Activated T-helper 17 cell treated with anti-CD3 and anti-CD28 coated beads, Interleukin-2, amount 50 U/mL, for 72 hours (primary cell): Measurements from ENCODE around the gene ELN. TPM values are rescaled to one million over a fixed set of nuclear protein-coding genes. Genes with fewer than 3 reads are reported as not detected.
"Not testable (repeated sequence)": the region's sequence is repeated elsewhere in the genome, so short reads cannot be mapped to it uniquely, and the experiment has no call there.

ENCODE experiments used
- ATAC-seq: fragments of 150-1000 bp; cut with Tn5 transposase; replicated peaks from 2 replicates; pipeline ENCODE4 v1.10.0; 2021; ENCODE audit warnings: mild to moderate bottlenecking, moderate library complexity
- H3K27ac Mint-ChIP-seq: one replicate; pipeline ENCODE4 v1.8.0; 2022; ENCODE audit warnings: mixed read lengths
- H3K27me3 Mint-ChIP-seq: one replicate; pipeline ENCODE4 v1.8.0; 2022; ENCODE audit warnings: mixed read lengths
- H3K36me3 Mint-ChIP-seq: one replicate; pipeline ENCODE4 v1.8.0; 2022; ENCODE audit warnings: low read depth, mild to moderate bottlenecking, mixed read lengths
- H3K4me1 Mint-ChIP-seq: one replicate; pipeline ENCODE4 v1.8.0; 2022; ENCODE audit warnings: mixed read lengths
- H3K4me3 Mint-ChIP-seq: one replicate; pipeline ENCODE4 v1.8.0; 2022; ENCODE audit warnings: mild to moderate bottlenecking, mixed read lengths
- H3K9me3 Mint-ChIP-seq: one replicate; pipeline ENCODE4 v1.8.0; 2022; ENCODE audit warnings: mixed read lengths
- total RNA-seq, 2 donors: library from RNA; stranded (reverse); gene quantifications; one replicate each; pipeline ENCODE4 v1.2.3, GENCODE V29; 2022

Gene ELN
- total RNA-seq, 2 donors from 2014 or later, result not detected

GRCh38 chr7:74038194-74038961 lies 10.4 kb downstream of the ELN start:
- Mint-ChIP-seq H3K27ac (no peak overlapping the region), H3K4me1 (no peaks in the 10 kb centered on the region), H3K4me3 (no peak overlapping the region), H3K36me3 (no peaks in the 10 kb centered on the region), H3K9me3 (no peaks in the 10 kb centered on the region), H3K27me3 (no peaks in the 10 kb centered on the region)
- ATAC-seq, result no peak

GRCh38 chr7:74039337-74039736 lies 11.4 kb downstream of the ELN start:
- Mint-ChIP-seq H3K9me3 (no peaks in the 10 kb centered on the region), H3K27me3 (no peaks in the 10 kb centered on the region), H3K4me3 (no peak overlapping the region)

GRCh38 chr7:74040101-74040790 lies 12.3 kb downstream of the ELN start:
- Mint-ChIP-seq H3K4me1 (no peaks in the 10 kb centered on the region), H3K4me3 (no peak overlapping the region), H3K9me3 (no peaks in the 10 kb centered on the region), H3K27me3 (no peaks in the 10 kb centered on the region), H3K36me3 (no peaks in the 10 kb centered on the region), H3K27ac (no peak overlapping the region)
- ATAC-seq, result no peak

More at GRCh38 chr7:74039337-74039736, 11.4 kb downstream of the ELN start:
- ATAC-seq, result no peak
- Mint-ChIP-seq H3K27ac (no peak overlapping the region), H3K36me3 (no peaks in the 10 kb centered on the region), H3K4me1 (no peaks in the 10 kb centered on the region)

GRCh38 chr7:74040791-74041520 lies 13.0 kb downstream of the ELN start:
- Mint-ChIP-seq H3K27ac (no peak overlapping the region), H3K9me3 (no peaks in the 10 kb centered on the region), H3K36me3 (no peaks in the 10 kb centered on the region), H3K4me1 (no peaks in the 10 kb centered on the region), H3K4me3 (no peak overlapping the region), H3K27me3 (no peaks in the 10 kb centered on the region)
- ATAC-seq, result no peak

- no peak for ATAC-seq
- no peak overlapping the region for H3K4me3 Mint-ChIP-seq
- no peaks in the 10 kb centered on the region for H3K27me3 Mint-ChIP-seq
Observed at GRCh38 chr7:74042746-74043522, 15.0 kb downstream of the ELN start.

GRCh38 chr7:74043523-74043951 lies 15.6 kb downstream of the ELN start:
- H3K4me1 Mint-ChIP-seq, result no peaks in the 10 kb centered on the region
- H3K4me3 Mint-ChIP-seq, result no peak overlapping the region
- H3K36me3 Mint-ChIP-seq, result no peaks in the 10 kb centered on the region
- H3K27me3 Mint-ChIP-seq, result no peaks in the 10 kb centered on the region
- H3K27ac Mint-ChIP-seq, result no peak overlapping the region
- ATAC-seq, result no peak
- H3K9me3 Mint-ChIP-seq, result no peaks in the 10 kb centered on the region

More at GRCh38 chr7:74042746-74043522, 15.0 kb downstream of the ELN start:
- Mint-ChIP-seq H3K4me1 (no peaks in the 10 kb centered on the region), H3K36me3 (no peaks in the 10 kb centered on the region), H3K9me3 (no peaks in the 10 kb centered on the region), H3K27ac (no peak overlapping the region)

- H3K27me3 Mint-ChIP-seq, result no peaks in the 10 kb centered on the region
- no peak for ATAC-seq
- H3K36me3 Mint-ChIP-seq, result no peaks in the 10 kb centered on the region
- H3K4me3 Mint-ChIP-seq, result no peak overlapping the region
- H3K27ac Mint-ChIP-seq, result no peak overlapping the region
- no peaks in the 10 kb centered on the region for H3K9me3 Mint-ChIP-seq
- no peaks in the 10 kb centered on the region for H3K4me1 Mint-ChIP-seq
Observed at GRCh38 chr7:74044366-74045350, 16.7 kb downstream of the ELN start.

GRCh38 chr7:74046581-74046980 lies 18.6 kb downstream of the ELN start:
- not testable (repeated sequence) for H3K9me3 Mint-ChIP-seq, H3K36me3 Mint-ChIP-seq, H3K4me3 Mint-ChIP-seq, H3K27me3 Mint-ChIP-seq, H3K4me1 Mint-ChIP-seq, H3K27ac Mint-ChIP-seq, ATAC-seq

GRCh38 chr7:74047804-74048380 lies 19.9 kb downstream of the ELN start:
- no peaks in the 10 kb centered on the region for H3K27me3 Mint-ChIP-seq
- no peak overlapping the region for H3K27ac Mint-ChIP-seq
- no peak for ATAC-seq
- H3K4me1 Mint-ChIP-seq, result peaks cover 6% of the 10 kb centered on the region
- no peaks in the 10 kb centered on the region for H3K9me3 Mint-ChIP-seq
- H3K36me3 Mint-ChIP-seq, result no peaks in the 10 kb centered on the region
- H3K4me3 Mint-ChIP-seq, result no peak overlapping the region

GRCh38 chr7:74048999-74049599 lies 21.1 kb downstream of the ELN start:
- Mint-ChIP-seq H3K36me3 (no peaks in the 10 kb centered on the region), H3K27ac (no peak overlapping the region), H3K4me1 (peaks cover 6% of the 10 kb centered on the region), H3K27me3 (no peaks in the 10 kb centered on the region), H3K4me3 (no peak overlapping the region), H3K9me3 (no peaks in the 10 kb centered on the region)
- ATAC-seq, result no peak

- ATAC-seq, result no peak
- Mint-ChIP-seq H3K27me3 (no peaks in the 10 kb centered on the region), H3K27ac (no peak overlapping the region), H3K4me1 (peaks cover 6% of the 10 kb centered on the region), H3K36me3 (no peaks in the 10 kb centered on the region), H3K4me3 (no peak overlapping the region), H3K9me3 (no peaks in the 10 kb centered on the region)
Observed at GRCh38 chr7:74049997-74050798, 22.2 kb downstream of the ELN start.

GRCh38 chr7:74051193-74051592 lies 23.2 kb downstream of the ELN start:
- Mint-ChIP-seq H3K9me3 (no peaks in the 10 kb centered on the region), H3K27me3 (no peaks in the 10 kb centered on the region), H3K36me3 (no peaks in the 10 kb centered on the region), H3K4me1 (peaks cover 6% of the 10 kb centered on the region), H3K4me3 (no peak overlapping the region), H3K27ac (no peak overlapping the region)
- ATAC-seq, result no peak
